ENCODE results near the gene GJC1.

GRCh38 chr17:44864831-44865230 lies 34.7 kb upstream of the GJC1 start:
- TF ChIP-seq, protein P1, sequence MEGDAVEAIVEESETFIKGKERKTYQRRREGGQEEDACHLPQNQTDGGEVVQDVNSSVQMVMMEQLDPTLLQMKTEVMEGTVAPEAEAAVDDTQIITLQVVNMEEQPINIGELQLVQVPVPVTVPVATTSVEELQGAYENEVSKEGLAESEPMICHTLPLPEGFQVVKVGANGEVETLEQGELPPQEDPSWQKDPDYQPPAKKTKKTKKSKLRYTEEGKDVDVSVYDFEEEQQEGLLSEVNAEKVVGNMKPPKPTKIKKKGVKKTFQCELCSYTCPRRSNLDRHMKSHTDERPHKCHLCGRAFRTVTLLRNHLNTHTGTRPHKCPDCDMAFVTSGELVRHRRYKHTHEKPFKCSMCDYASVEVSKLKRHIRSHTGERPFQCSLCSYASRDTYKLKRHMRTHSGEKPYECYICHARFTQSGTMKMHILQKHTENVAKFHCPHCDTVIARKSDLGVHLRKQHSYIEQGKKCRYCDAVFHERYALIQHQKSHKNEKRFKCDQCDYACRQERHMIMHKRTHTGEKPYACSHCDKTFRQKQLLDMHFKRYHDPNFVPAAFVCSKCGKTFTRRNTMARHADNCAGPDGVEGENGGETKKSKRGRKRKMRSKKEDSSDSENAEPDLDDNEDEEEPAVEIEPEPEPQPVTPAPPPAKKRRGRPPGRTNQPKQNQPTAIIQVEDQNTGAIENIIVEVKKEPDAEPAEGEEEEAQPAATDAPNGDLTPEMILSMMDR (IDR thresholded peaks at IDR 0.05), result no peak
- TF ChIP-seq ZFX (IDR thresholded peaks at IDR 0.05; ENCODE audit: borderline replicate concordance), result no peak
